Right lobe of liver (tissue), 6 donors: ENCODE results near the gene MAP3K20. TPM values are rescaled to one million over a fixed set of nuclear protein-coding genes. Genes with fewer than 3 reads are reported as not detected.
A peak's percentile ranks its signal among the peaks of the same experiment; 100 is the strongest.
"Not testable (repeated sequence)": the region's sequence is repeated elsewhere in the genome, so short reads cannot be mapped to it uniquely, and the experiment has no call there.

ENCODE experiments used
- ATAC-seq, 4 donors: fragments of 200-7000 bp; cut with Tn5 transposase; one replicate each; pipeline ENCODE4 v1.9.1; 2020; ENCODE audit warnings: mild to moderate bottlenecking in 4 of 4, moderate library complexity in 4 of 4
- DNase-seq, 3 donors: peaks; one replicate each; pipeline ENCODE4 v3.0.0-alpha.2; 2020
- H3K27ac ChIP-seq, 3 donors: fragments of 200-600 bp; one replicate each; pipeline ENCODE4 v1.8.0; 2022
- H3K27me3 ChIP-seq, 2 donors: fragments of 200-600 bp; one replicate each; pipeline ENCODE4 v1.8.0; 2022
- H3K36me3 ChIP-seq, 4 donors: fragments of 200-600 bp; sonication (generic) in 1 of 4; one replicate each; pipeline versions ENCODE4 v1.5.1 to v1.8.0; 2017 to 2022; ENCODE audit warnings: control low read depth in 1 of 4
- H3K4me1 ChIP-seq, 4 donors: fragments of 200-600 bp; sonication (generic) in 1 of 4; one replicate each; pipeline versions ENCODE4 v1.5.1 to v1.8.0; 2017 to 2022; ENCODE audit warnings: control low read depth in 1 of 4
- H3K4me3 ChIP-seq, 3 donors: fragments of 200-600 bp; one replicate each; pipeline ENCODE4 v1.8.0; 2022
- H3K9me3 ChIP-seq, 4 donors: fragments of 200-600 bp; sonication (generic) in 1 of 4; one replicate each; pipeline versions ENCODE4 v1.5.1 to v1.8.0; 2017 to 2022; ENCODE audit warnings: control low read depth in 1 of 4
- POLR2A ChIP-seq: fragments of 450-650 bp; IDR thresholded peaks from one replicate; pipeline ENCODE4 v1.6.1; 2017; ENCODE audit warnings: antibody characterized with exemption, mild to moderate bottlenecking
- WGBS: methylation state at CpG from one replicate; pipeline ENCODE4 v1.1.6; 2018; ENCODE audit warnings: low coverage, low lambda C conversion rate; ENCODE audit not compliant: insufficient coverage; ENCODE audit errors: missing lambda C conversion rate; 5-methylcytosine and 5-hydroxymethylcytosine counted together
- intact Hi-C, 2 donors: fragments of 100-400 bp; cut with DNase I; formaldehyde crosslinking; loops; one replicate each; pipeline versions ENCODE4 v1.11.2 to v1.14.1; 2022
- total RNA-seq, 6 experiments: library from RNA; depleted of rRNA in 2 of 6; stranded (reverse); fragments of >200 nt in 2 of 6; fragmentation: NEBNext Ultra II Directional in 3 of 6; extraction: Animal tissue kit (Norgen Biotek cat#: 25700) in 3 of 6; gene quantifications; one replicate each; pipeline versions ENCODE4 v1.1.0 to v1.2.4, GENCODE V29; 2016 to 2023
- TF ChIP-seq, protein P1 (sequence below), 4 donors: fragments of 200-600 bp in 3 of 4; fragments of 450-650 bp in 1 of 4; IDR thresholded peaks; one replicate each; pipeline versions ENCODE4 v1.5.1 to v1.8.0; 2016 to 2022; ENCODE audit warnings: antibody characterized with exemption in 4 of 4, mild to moderate bottlenecking in 2 of 4
- donor health status: DM: no; HTN: yes; CAD: no.
- donor health status: DM: no; HTN: no; CAD: no.
- donor health status: DM: no; HTN: no; CAD: no.
- donor health status: DM: no; HTN: yes; CAD: no.
- donor health status: DM: no; HTN: yes; CAD: no.

MAP3K20 gene
- total RNA-seq, 6 experiments from 2014 or later = 16.0 to 36.8 (median 22.0) TPM

GRCh38 chr2:173165443-173166238 lies 90.0 kb downstream of the MAP3K20 start:
- WGBS = 64% methylated on average over 5 of the region's 5 CpGs
- no peaks in the 10 kb centered on the region for H3K27me3 ChIP-seq
- no peak for DNase-seq
- H3K27ac ChIP-seq = peak overlapping the region in 1 of 3 donors; percentile 10
- no peak overlapping the region for H3K4me3 ChIP-seq
- intact Hi-C loops = no loop called here
- no peak for TF ChIP-seq POLR2A
- TF ChIP-seq, protein P1, sequence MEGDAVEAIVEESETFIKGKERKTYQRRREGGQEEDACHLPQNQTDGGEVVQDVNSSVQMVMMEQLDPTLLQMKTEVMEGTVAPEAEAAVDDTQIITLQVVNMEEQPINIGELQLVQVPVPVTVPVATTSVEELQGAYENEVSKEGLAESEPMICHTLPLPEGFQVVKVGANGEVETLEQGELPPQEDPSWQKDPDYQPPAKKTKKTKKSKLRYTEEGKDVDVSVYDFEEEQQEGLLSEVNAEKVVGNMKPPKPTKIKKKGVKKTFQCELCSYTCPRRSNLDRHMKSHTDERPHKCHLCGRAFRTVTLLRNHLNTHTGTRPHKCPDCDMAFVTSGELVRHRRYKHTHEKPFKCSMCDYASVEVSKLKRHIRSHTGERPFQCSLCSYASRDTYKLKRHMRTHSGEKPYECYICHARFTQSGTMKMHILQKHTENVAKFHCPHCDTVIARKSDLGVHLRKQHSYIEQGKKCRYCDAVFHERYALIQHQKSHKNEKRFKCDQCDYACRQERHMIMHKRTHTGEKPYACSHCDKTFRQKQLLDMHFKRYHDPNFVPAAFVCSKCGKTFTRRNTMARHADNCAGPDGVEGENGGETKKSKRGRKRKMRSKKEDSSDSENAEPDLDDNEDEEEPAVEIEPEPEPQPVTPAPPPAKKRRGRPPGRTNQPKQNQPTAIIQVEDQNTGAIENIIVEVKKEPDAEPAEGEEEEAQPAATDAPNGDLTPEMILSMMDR (IDR thresholded peaks at IDR 0.05) = no peak
- no peaks in the 10 kb centered on the region for H3K36me3 ChIP-seq
- ATAC-seq = peak in 3 of 4 donors; percentile 42 to 64 (median 63)
- no peaks in the 10 kb centered on the region for H3K9me3 ChIP-seq
- H3K4me1 ChIP-seq = peaks cover 0 to 27% (median 4%) of the 10 kb centered on the region in 4 donors

DNA sequence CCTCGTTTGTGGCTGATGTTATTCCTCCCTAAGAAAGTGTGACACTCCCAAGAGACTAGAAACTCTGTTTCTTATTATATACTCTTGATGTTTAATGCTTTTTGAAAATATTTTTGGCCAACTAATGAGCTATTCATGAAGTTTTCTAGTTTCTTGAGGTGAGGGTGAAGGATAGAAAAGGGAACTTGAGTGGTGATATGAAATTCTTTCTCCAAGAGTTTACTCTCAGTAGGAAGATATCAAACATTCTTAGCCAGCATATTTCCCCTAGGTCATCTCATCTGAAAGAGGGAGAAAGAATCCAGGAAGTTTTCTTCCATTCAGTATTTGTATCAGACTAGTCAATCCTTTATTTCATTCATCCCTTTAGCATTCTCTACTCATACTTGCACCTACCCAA lies 95.7 kb downstream of the MAP3K20 start:
- 61% methylated on average over 1 of the region's 1 CpG for WGBS
- intact Hi-C loops = no loop called here

GRCh38 chr2:173171924-173172643 lies 96.4 kb downstream of the MAP3K20 start:
- WGBS = 100% methylated on average over 1 of the region's 1 CpG
- Histone ChIP-seq H3K27me3 (no peaks in the 10 kb centered on the region), H3K36me3 (peaks cover 0 to 1% (median 0%) of the 10 kb centered on the region in 4 donors), H3K4me1 (peaks cover 0 to 3% (median 0%) of the 10 kb centered on the region in 4 donors), H3K4me3 (no peak overlapping the region), H3K9me3 (no peaks in the 10 kb centered on the region), H3K27ac (no peak overlapping the region)
- TF ChIP-seq, protein P1 (IDR thresholded peaks at IDR 0.05) = no peak
- TF ChIP-seq POLR2A = no peak
- DNase-seq (no peak), ATAC-seq (no peak)
- intact Hi-C loops = no loop called here

More for the DNA sequence above, 95.7 kb downstream of the MAP3K20 start:
- H3K4me1 ChIP-seq = peaks cover 0 to 5% (median 0%) of the 10 kb centered on the region in 4 donors
- ATAC-seq (no peak), DNase-seq (no peak)
- no peak overlapping the region for H3K27ac ChIP-seq
- H3K36me3 ChIP-seq = peaks cover 0 to 1% (median 0%) of the 10 kb centered on the region in 4 donors
- TF ChIP-seq, protein P1 (IDR thresholded peaks at IDR 0.05) = no peak
- no peak for TF ChIP-seq POLR2A
- no peaks in the 10 kb centered on the region for H3K27me3 ChIP-seq
- no peak overlapping the region for H3K4me3 ChIP-seq
- H3K9me3 ChIP-seq = no peaks in the 10 kb centered on the region

- intact Hi-C loops, H3K4me1 ChIP-seq, H3K4me3 ChIP-seq, DNase-seq, ATAC-seq, H3K27me3 ChIP-seq, H3K9me3 ChIP-seq, H3K27ac ChIP-seq, H3K36me3 ChIP-seq: not testable (repeated sequence)
- WGBS = 100% methylated on average over 3 of the region's 3 CpGs
Observed at GRCh38 chr2:173174339-173174738, 98.7 kb downstream of the MAP3K20 start.

DNA sequence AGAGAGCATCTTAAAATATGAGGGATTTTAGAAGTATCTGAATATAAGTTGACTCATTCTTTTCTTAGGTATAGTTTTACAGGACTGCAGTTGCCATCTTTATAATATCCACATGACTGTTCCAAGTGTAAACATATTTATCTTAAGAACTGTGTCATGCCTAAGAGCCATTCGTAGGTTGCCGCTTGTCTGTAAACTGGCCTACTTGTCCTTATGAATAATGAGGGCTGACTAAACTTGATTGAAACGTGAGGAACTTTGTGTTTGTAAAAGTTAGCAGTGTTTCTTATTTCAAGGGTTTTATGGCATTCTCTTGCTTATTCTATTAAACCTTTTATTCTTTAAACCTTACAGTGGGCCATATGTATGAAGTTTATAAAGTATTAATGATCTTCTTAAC lies 99.6 kb downstream of the MAP3K20 start:
- DNase-seq = no peak
- Histone ChIP-seq H3K4me1 (no peaks in the 10 kb centered on the region), H3K36me3 (peaks cover 0 to 1% (median 0%) of the 10 kb centered on the region in 4 donors), H3K27me3 (no peaks in the 10 kb centered on the region), H3K4me3 (no peak overlapping the region), H3K9me3 (no peaks in the 10 kb centered on the region), H3K27ac (no peak overlapping the region)
- TF ChIP-seq POLR2A = no peak
- TF ChIP-seq, protein P1 (IDR thresholded peaks at IDR 0.05) = no peak
- ATAC-seq = no peak
- intact Hi-C loops = no loop called here
- 90% methylated on average over 3 of the region's 3 CpGs for WGBS
